A549 treated with CpdA at 1 μM for 4 hours (cell line): ENCODE data around the gene AIMP2. TPM values are rescaled to one million over a fixed set of nuclear protein-coding genes. Genes with fewer than 3 reads are reported as not detected.

Experiments used
- total RNA-seq: library from RNA; stranded (reverse); fragments of 200-300 nt; extraction: Qiagen RNA extraction; gene quantifications from 5 replicates; pipeline ENCODE4 v1.2.3, GENCODE V29; 2022; ENCODE audit warnings: low read depth

The AIMP2 gene
- 84.2 to 98.3 TPM (median 96.0 TPM) in 5 replicates for total RNA-seq

DNA sequence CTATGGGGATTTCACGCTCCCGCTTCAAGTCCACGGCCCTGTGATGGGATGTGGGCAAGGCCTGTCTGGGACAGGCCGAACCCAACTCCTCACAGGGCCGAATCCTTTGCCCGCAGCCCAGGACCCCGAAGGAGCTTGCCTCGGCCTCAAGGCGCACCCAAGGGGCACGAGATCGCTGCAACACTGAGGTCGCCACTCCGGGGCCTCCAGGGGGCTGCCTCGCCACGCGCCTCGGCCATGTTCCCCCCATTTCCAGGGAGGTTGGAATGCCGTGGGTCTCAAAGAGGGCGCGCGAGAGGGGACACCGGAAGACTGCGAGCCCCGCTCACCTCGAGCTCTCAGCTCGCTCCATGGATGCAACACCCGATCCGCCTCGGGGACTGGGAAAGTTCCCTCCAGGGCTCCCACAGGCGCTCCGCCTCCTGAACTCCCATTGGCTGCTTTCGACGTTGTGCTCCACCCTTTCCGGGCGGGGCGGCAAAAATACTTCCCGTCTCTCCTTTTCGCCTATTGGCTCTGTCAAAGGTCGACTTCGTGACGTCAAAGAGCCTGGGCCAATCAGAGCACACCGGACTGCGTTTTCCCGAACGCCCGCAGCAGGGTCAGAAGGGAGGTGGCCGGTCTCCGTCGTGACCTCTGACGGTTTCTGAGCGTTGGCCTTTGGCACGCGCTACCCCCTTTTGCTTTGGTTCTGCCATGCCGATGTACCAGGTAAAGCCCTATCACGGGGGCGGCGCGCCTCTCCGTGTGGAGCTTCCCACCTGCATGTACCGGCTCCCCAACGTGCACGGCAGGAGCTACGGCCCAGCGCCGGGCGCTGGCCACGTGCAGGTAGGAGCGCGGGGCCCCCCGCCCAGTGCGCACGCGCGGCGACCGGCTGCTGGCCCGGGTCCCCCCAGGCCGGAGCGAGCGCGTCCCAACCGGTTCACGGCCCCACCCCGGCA is at the start of gene AIMP2, which contains the start of gene PMS2:
Gene AIMP2, plus strand, starts transcription at position 605 of the 944 bp plus-strand sequence. Its CDS starts 92 bp downstream, at position 697.
Gene PMS2, minus strand, starts transcription at position 382 of the 944 bp plus-strand sequence. Its CDS starts 30 bp downstream, at position 352.

GRCh38 chr7:5970347-5970911 is 38.6 kb upstream of the AIMP2 start, which contains the start of gene RSPH10B:
Gene RSPH10B (minus strand): TSS chr7:5970689. CDS start chr7:5967116, 3,573 bp downstream.

GRCh38 chr7:6030988-6031387 is 21.9 kb downstream of the AIMP2 start, which contains the start of gene ANKRD61:
Gene ANKRD61 (plus strand): TSS chr7:6031376. CDS start chr7:6031376, 0 bp downstream.

Other genes with a start within 250 kb of the AIMP2 start
- gene RNF216, start 227.6 kb upstream of the AIMP2 start, total RNA-seq: 25.3 to 28.5 TPM (median 26.5 TPM) in 5 replicates
- not detected in 5 replicates for gene OCM, start 128.5 kb upstream of the AIMP2 start, total RNA-seq
- gene CCZ1, start 110.5 kb upstream of the AIMP2 start, total RNA-seq: 75.8 to 84.1 TPM (median 78.6 TPM) in 5 replicates
- 0.08 to 0.33 TPM (median 0.19 TPM) in 4 of 5 replicates, not detected in the other for gene RSPH10B, start 38.6 kb upstream of the AIMP2 start, total RNA-seq
- 10.3 to 16.7 TPM (median 12.3 TPM) in 5 replicates for gene PMS2, start 223 bp upstream of the AIMP2 start, total RNA-seq
- gene ANKRD61, start 22.1 kb downstream of the AIMP2 start, total RNA-seq: 0.38 to 0.90 TPM (median 0.61 TPM) in 5 replicates
- gene EIF2AK1, start 49.9 kb downstream of the AIMP2 start, total RNA-seq: 65.5 to 81.6 TPM (median 74.1 TPM) in 5 replicates
- gene USP42, start 95.7 kb downstream of the AIMP2 start, total RNA-seq: 6.4 to 8.8 TPM (median 7.8 TPM) in 5 replicates